Measurements from ENCODE around the gene AMPD3.
A peak's percentile ranks its signal among the peaks of the same experiment; 100 is the strongest.

The AMPD3 gene

GRCh38 chr11:10438458-10438857 lies 16.6 kb upstream of the AMPD3 start:
- DNase-seq (ENCODE audit: low read depth), result no peak

GRCh38 chr11:10439351-10439750 lies 15.7 kb upstream of the AMPD3 start:
- no peak for DNase-seq (ENCODE audit: low read depth)

GRCh38 chr11:10439924-10440323 lies 15.1 kb upstream of the AMPD3 start:
- DNase-seq (ENCODE audit: low read depth), result no peak

GRCh38 chr11:10440401-10440800 lies 14.7 kb upstream of the AMPD3 start:
- DNase-seq (ENCODE audit: low read depth), result no peak

GRCh38 chr11:10441091-10441490 lies 14.0 kb upstream of the AMPD3 start:
- DNase-seq (ENCODE audit: low read depth), result no peak

GRCh38 chr11:10441652-10442503 lies 13.2 kb upstream of the AMPD3 start:
- DNase-seq (ENCODE audit: low read depth), result no peak

GRCh38 chr11:10443152-10443551 lies 11.9 kb upstream of the AMPD3 start:
- no peak for DNase-seq (ENCODE audit: low read depth)

- no peak for DNase-seq (ENCODE audit: low read depth)
Observed at GRCh38 chr11:10443721-10444235, 11.3 kb upstream of the AMPD3 start.

GRCh38 chr11:10444725-10445315 lies 10.2 kb upstream of the AMPD3 start:
- DNase-seq (ENCODE audit: low read depth), result no peak

- DNase-seq (ENCODE audit: low read depth), result no peak
Observed at GRCh38 chr11:10447445-10447844, 7.6 kb upstream of the AMPD3 start.

- no peak for DNase-seq (ENCODE audit: low read depth)
Observed at GRCh38 chr11:10450462-10451425, 4.3 kb upstream of the AMPD3 start.

- no peak for DNase-seq (ENCODE audit: low read depth)
Observed at GRCh38 chr11:10451426-10452116, 3.5 kb upstream of the AMPD3 start.

- no peak for DNase-seq (ENCODE audit: low read depth)
Observed at GRCh38 chr11:10452211-10452767, 2.8 kb upstream of the AMPD3 start.

- no peak for DNase-seq (ENCODE audit: low read depth)
Observed at GRCh38 chr11:10453261-10453660, 1.8 kb upstream of the AMPD3 start.

GRCh38 chr11:10455637-10456487 lies 798 bp downstream of the AMPD3 start:
- DNase-seq (ENCODE audit: low read depth), result peak; percentile 60

- DNase-seq (ENCODE audit: low read depth), result no peak
Observed at GRCh38 chr11:10456519-10456918, 1.5 kb downstream of the AMPD3 start.

GRCh38 chr11:10457901-10458300 lies 2.8 kb downstream of the AMPD3 start:
- no peak for DNase-seq (ENCODE audit: low read depth)

GRCh38 chr11:10459029-10459970 lies 4.2 kb downstream of the AMPD3 start:
- no peak for DNase-seq (ENCODE audit: low read depth)

GRCh38 chr11:10460611-10461275 lies 5.7 kb downstream of the AMPD3 start:
- DNase-seq (ENCODE audit: low read depth), result no peak

Data from stimulated activated CD8-positive, alpha-beta memory T cell treated with anti-CD3 and anti-CD28 coated beads, Interleukin-4, amount 100 ng/mL, for 24 hours (primary cell).